ENCODE measurements around the gene AFDN.

DNA sequence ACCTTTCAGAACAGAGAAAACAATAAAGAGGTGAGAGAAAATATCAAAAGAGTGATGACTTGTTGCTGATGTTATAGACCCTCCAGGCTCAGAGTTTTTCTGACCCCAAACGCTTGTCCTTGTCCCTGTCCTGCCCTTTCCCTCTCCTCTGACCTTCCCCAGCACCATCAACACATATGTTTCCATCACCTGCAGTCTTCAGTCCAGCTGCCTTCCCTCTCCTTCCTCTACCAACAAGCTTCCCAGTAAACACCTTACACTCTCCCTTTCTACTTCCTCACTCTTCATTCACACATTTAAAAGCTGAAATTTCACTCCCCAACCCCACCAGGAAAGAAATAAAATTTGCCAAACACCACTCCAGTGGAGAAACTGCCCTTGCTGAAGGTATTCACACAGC is 25.4 kb upstream of the AFDN start:
- TF ChIP-seq, protein P1, sequence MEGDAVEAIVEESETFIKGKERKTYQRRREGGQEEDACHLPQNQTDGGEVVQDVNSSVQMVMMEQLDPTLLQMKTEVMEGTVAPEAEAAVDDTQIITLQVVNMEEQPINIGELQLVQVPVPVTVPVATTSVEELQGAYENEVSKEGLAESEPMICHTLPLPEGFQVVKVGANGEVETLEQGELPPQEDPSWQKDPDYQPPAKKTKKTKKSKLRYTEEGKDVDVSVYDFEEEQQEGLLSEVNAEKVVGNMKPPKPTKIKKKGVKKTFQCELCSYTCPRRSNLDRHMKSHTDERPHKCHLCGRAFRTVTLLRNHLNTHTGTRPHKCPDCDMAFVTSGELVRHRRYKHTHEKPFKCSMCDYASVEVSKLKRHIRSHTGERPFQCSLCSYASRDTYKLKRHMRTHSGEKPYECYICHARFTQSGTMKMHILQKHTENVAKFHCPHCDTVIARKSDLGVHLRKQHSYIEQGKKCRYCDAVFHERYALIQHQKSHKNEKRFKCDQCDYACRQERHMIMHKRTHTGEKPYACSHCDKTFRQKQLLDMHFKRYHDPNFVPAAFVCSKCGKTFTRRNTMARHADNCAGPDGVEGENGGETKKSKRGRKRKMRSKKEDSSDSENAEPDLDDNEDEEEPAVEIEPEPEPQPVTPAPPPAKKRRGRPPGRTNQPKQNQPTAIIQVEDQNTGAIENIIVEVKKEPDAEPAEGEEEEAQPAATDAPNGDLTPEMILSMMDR (IDR thresholded peaks at IDR 0.05; ENCODE audit: insufficient read depth, low read length, poor library complexity, severe bottlenecking), result no peak
- TF ChIP-seq EZH2phosphoT487 (conservative IDR thresholded peaks at IDR 0.05; ENCODE audit: low read length), result no peak

Data from SU-DHL-6 (cell line).